ENCODE data around the gene AEN.

AEN gene

DNA sequence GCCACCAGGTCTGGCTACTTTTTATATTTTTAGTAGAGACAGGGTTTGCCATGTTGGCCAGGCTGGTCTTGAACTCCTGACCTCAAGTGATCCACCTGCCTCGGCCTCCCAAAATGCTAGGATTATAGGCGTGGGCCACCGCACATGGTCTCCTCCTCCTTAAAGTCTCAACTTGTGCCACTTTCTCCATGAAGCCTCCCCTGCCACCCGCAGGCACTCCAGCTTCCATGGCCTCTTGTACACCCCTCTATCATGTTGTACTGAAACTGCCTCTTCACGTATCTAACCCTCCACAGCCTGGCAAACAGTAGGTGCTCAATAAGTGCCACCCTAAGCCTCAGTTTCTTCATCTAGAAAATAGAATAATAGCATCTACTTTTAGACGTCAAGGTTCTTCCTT lies 57.6 kb downstream of the AEN start:
- DNase-seq (ENCODE audit: low read depth): no peak
- TF ChIP-seq, protein P1, sequence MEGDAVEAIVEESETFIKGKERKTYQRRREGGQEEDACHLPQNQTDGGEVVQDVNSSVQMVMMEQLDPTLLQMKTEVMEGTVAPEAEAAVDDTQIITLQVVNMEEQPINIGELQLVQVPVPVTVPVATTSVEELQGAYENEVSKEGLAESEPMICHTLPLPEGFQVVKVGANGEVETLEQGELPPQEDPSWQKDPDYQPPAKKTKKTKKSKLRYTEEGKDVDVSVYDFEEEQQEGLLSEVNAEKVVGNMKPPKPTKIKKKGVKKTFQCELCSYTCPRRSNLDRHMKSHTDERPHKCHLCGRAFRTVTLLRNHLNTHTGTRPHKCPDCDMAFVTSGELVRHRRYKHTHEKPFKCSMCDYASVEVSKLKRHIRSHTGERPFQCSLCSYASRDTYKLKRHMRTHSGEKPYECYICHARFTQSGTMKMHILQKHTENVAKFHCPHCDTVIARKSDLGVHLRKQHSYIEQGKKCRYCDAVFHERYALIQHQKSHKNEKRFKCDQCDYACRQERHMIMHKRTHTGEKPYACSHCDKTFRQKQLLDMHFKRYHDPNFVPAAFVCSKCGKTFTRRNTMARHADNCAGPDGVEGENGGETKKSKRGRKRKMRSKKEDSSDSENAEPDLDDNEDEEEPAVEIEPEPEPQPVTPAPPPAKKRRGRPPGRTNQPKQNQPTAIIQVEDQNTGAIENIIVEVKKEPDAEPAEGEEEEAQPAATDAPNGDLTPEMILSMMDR (conservative IDR thresholded peaks at IDR 0.05; ENCODE audit: low read depth, low read length): no peak
- no peak overlapping the region for H3K4me3 ChIP-seq (ENCODE audit: low read depth, low read length)

DNA sequence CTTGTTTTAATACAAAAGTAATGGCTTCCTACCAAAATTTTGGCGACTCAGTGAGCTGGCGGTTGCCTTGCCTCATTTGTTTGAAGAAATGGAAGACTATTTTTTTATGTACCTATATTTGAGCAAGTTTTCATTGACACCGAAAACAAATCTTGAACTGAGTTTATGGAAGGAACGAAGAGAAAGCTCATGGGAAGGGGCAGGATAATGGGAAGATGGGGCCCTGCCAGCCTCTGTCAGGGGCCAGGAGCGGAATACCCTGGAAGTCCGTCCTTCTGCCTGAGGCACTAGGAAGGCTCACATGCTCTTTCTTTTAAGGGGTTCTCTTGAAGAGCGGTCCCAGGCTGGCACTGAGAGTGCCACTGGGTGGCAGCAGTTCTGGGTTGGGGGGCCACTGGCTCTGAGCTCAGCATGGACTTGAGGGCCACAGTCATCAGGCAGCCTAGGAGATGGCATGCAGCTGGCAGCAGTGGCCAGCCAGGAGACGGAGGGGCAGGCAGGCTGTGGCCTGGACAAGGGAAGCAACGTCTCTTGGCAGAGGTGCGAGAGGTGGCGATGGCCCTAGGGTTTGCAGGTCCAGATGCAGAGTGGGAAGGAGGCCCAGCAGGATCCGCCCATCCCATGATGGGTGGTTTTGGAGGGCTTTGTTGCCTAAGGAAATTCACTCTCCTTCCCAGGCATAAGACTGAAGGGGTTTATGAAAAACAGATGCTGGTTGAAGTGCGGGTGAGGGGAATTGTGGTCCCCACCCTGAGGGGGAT lies 59.3 kb downstream of the AEN start:
- no peak overlapping the region for H3K4me3 ChIP-seq (ENCODE audit: low read depth, low read length)
- TF ChIP-seq, protein P1 (conservative IDR thresholded peaks at IDR 0.05; ENCODE audit: low read depth, low read length): no peak
- DNase-seq (ENCODE audit: low read depth): no peak

DNA sequence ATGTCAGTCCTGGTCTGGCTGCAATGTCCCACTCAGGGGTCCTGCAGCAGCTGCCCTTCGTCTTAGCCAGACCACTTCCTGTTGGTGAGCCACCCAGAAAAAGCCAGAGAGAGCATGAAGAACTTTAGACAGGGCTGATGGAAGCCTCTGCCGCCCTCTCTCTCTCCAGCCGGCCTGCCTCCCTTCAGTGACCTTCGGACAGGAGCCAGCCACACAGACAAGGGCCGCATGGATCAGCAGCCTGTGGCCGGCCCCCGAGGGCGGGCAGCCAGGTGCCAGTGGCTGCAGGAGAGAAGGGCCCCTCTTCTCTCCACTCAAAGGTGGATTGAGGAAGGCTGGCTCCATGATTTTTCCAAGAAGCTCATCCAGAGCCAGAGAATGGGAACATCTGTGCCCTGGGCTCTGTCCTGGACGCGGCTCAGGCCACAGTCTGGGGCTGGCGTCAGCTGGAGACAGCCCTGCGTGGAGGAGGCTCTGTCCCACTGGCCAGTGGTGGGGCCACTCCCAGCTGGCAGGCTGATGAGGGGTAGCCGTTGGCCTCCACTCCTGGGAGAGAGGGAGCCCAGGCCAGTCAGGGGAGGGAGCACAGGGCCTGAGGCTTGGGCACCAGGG lies 60.6 kb downstream of the AEN start:
- TF ChIP-seq, protein P1 (conservative IDR thresholded peaks at IDR 0.05; ENCODE audit: low read depth, low read length): no peak
- no peak for DNase-seq (ENCODE audit: low read depth)

More for the DNA sequence above, 60.6 kb downstream of the AEN start:
- no peak overlapping the region for H3K4me3 ChIP-seq (ENCODE audit: low read depth, low read length)

Measured in choroid plexus epithelial cell (primary cell).